ENCODE measurements around the gene ID2.

Gene ID2

GRCh38 chr2:8678731-8679566, 2.9 kb upstream of the ID2 start:
- TF ChIP-seq CTCF (IDR thresholded peaks at IDR 0.05; ENCODE audit: low read depth, low read length, missing control alignments), result no peak
- peak overlapping the region; percentile 46 for H3K4me3 ChIP-seq (replicated peaks; ENCODE audit: low read depth, low read length)
- no peak for DNase-seq (ENCODE audit: extremely low read depth, low read depth)

- DNase-seq (ENCODE audit: extremely low read depth, low read depth), result no peak
Measured at GRCh38 chr2:8679567-8679826, 2.4 kb upstream of the ID2 start.

GRCh38 chr2:8679827-8680731, 1.8 kb upstream of the ID2 start:
- no peak for TF ChIP-seq CTCF (IDR thresholded peaks at IDR 0.05; ENCODE audit: low read depth, low read length, missing control alignments)
- no peak for DNase-seq (ENCODE audit: extremely low read depth, low read depth)
- peak overlapping the region; percentile 46 for H3K4me3 ChIP-seq (replicated peaks; ENCODE audit: low read depth, low read length)

More at GRCh38 chr2:8679567-8679826, 2.4 kb upstream of the ID2 start:
- H3K4me3 ChIP-seq (replicated peaks; ENCODE audit: low read depth, low read length), result peak overlapping the region; percentile 46
- TF ChIP-seq CTCF (IDR thresholded peaks at IDR 0.05; ENCODE audit: low read depth, low read length, missing control alignments), result no peak

- no peak for TF ChIP-seq CTCF (IDR thresholded peaks at IDR 0.05; ENCODE audit: low read depth, low read length, missing control alignments)
- DNase-seq (ENCODE audit: extremely low read depth, low read depth), result no peak
- peak overlapping the region; percentile 45 for H3K4me3 ChIP-seq (replicated peaks; ENCODE audit: low read depth, low read length)
Measured at GRCh38 chr2:8680822-8681760, 765 bp upstream of the ID2 start.

GRCh38 chr2:8682719-8683667, 1.1 kb downstream of the ID2 start:
- no peak for TF ChIP-seq CTCF (IDR thresholded peaks at IDR 0.05; ENCODE audit: low read depth, low read length, missing control alignments)
- DNase-seq (ENCODE audit: extremely low read depth, low read depth), result no peak
- peak overlapping the region; percentile 85 for H3K4me3 ChIP-seq (replicated peaks; ENCODE audit: low read depth, low read length)
